HG03457 (cell line): ENCODE measurements around the gene NUAK2.
"Not testable (repeated sequence)": the region's sequence is repeated elsewhere in the genome, so short reads cannot be mapped to it uniquely, and the experiment has no call there.

Source experiments
- ATAC-seq: cut with Tn5 transposase; IDR thresholded peaks from one replicate; pipeline ENCODE4 v1.9.1; 2021; ENCODE audit warnings: moderate number of reproducible peaks; ENCODE audit not compliant: unreplicated experiment

NUAK2 gene

DNA sequence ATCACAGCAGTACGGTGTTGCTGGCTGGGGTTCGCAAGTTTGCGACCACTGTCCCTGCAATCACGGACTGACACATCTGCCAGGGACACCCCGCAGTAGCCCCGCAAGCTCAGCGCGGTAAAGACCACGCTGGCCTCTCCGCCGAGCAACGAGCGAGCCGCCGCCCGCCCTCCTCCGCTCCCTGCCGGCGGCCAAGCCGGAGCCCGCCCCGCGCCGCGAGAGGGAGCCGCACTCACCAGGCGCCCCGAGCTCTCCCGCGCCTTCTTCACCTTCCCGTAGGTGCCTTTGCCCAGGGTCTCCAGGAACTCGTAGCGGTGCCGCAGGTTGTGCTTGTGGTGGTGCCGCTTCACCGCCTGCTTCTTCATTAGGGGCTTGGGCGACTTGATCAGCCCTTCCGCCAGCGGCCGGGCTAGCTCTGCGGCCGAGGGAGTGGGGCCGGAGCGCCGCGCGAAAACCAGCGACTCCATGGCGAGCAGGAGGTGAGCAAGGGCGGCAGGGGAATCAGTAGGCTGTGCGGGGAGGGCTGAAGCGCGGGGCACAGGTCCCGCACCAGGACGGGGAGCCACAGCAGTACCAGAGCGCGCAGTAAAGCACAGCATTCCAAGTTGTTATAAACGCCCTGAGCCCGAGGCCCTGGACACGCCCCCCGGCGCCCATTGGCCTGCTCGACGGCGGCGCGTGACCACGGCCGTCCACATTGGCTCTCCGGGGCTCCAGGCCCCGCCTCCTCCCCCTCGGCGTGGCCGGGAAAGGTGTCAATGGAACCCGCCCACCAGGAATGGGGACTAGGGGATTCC, at the start of gene NUAK2:
Gene NUAK2 (minus strand): TSS at position 584 of the 797 bp plus-strand sequence. CDS start 117 bp downstream, at position 467.
- no peak for ATAC-seq

- ATAC-seq = no peak
These were observed 49.2 kb upstream of the NUAK2 start for GRCh38 chr1:205370780-205371179.

GRCh38 chr1:205369701-205370123, 48.2 kb upstream of the NUAK2 start:
- no peak for ATAC-seq

GRCh38 chr1:205368478-205368877, 46.9 kb upstream of the NUAK2 start:
- ATAC-seq = no peak

DNA sequence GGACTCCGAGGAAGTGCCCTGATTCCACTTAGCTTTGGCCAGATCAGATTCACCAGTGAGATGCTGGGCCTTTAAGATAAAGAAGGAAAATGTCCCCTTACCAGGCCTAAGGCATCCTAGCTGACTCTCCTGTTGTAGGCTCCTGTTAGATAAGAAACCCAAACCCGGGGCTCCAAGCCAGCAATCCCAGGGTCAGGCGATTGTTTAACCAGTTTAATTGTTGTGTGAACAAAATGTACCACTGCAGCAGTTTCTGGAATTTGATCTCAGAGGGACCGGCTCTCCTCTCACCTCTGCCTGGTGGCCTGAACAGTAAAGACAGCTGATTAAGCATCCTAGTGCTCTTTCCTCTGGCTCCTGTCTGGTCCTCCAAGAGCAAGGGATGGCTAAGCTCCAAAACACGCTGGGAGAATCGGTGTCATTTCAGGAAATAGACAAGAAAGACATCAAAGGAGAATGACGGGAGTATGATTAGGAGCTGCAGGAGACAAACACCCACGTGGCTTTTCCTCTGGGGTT, 44.5 kb upstream of the NUAK2 start:
- no peak for ATAC-seq

DNA sequence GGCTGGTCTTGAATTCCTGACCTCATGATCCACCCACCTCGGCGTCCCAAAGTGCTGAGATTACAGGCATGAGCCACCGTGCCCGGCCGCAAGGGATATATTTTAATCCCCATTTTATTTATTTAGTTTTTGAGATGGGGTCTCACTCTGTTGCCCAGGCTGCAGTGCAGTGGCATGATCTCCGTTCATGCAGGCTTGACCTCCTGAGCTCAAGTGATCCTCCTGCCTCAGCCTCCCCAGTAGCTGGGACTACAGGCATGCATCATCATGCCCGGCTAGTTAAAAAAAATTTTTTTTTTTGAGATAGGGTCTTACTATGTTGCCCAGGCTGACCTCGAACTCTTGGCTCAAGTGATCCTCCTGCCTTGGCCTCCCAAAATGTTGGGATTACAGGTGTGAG, 43.5 kb upstream of the NUAK2 start:
- ATAC-seq = not testable (repeated sequence)

DNA sequence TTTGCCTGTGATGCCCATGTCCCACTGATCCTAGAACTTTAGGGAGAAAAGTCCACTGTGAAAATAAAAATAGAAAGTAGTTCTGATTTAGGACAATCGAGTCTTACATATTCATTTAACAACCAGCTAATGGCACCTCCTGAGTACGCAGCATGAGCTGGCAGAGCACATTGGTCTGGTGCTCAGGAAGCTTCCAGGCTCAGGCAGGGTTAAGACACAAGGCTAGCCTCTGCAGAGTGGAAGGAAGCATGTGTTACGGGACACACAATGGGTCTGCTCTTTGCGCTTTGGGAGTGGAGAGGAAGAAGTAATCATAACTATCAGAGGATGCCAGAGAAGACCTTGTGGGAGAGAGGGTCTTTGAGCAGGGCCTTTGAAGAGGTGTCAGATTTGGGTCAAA, 39.3 kb upstream of the NUAK2 start:
- no peak for ATAC-seq

DNA sequence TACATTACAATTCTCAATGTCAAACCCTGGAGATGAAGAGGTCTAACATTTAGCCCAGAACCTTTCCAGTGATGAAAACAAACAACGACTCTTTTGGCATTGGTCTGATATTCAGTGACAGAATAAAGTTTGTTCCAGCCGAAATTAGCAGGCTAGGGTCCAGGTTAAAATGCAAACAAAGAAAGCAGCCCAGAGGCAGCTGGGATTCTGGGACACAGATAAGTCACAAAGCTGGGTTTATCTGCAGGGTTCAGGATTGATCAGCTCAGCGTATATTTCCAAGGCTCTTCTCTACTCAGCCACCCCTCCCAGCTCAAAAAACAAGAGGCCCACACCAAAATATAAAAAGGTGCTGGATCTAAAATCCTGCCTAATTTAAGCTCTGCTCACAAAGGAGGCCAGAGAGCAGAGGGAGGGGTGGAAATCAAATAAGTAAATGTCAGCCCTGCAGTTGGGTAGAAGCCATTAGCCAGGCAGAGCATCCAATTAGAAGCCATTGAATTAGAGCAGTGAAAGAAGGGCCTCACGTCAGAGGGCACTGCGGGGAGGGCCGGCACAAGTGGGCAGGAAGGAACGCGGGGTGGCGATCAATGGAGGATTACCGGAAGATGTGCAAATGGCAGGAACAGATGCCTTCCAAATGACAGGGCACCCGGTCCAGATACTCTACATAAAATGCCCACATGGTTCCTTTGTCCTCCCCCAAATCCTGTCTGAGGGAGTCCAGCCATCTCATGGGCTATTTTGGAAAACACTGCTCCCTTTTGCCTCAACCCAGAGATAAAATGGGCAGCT, 38.4 kb upstream of the NUAK2 start:
- ATAC-seq = no peak

- ATAC-seq = no peak
These were observed 37.0 kb upstream of the NUAK2 start for GRCh38 chr1:205358579-205358978.

DNA sequence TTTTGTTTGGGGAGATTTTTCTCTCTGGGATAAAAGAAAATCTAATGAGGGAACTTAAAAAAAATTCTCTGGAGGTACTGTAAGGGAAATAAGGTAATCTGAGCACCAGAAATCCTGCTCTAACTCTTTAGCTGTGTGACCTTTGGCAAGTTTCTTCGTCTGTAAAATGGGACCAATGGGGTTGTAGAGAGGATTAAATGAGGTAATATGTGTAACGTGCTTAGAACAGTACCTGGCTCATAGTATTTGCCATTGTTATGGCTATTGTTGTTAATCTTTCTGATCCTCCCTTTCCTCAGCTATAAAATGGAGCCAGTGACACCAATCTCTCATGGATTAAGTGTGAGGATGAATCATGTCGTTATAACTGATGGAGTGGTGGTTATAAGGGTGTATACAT, 36.0 kb upstream of the NUAK2 start:
- no peak for ATAC-seq

DNA sequence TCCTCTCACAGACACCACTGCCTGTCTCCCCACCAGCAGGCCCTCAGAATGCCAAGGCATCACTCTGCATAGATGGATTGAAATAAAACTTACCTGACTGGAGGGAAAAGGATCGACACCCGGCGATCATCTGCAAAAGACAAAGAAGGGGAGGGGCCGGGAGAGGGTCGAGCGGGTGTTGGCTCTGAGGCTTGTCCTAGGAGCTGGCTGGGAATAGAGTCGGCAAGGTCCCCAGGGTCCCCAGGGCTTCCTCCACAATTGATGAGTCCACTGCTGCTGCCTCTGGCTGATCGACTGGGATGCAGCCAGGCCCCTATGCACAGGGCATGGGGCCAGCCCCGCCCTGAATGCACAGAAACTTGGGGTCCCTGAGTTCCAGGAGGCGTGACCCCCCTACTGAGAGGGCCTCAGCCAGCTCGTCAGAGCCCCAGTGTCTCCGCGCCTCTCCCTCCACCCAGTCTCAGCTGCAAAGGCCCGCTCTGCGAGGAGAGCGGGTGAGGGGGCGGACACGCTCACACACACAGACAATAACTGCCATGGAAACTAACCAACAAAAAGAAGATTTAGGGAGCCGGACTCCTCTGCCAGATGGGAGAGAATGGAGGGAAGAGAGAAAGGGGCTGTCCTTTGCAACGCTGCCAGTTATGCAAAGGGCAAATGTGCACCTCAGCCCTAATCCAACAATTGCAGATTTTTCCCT, 35.0 kb upstream of the NUAK2 start, which contains the start of gene KLHDC8A:
Gene KLHDC8A (minus strand): TSS at position 483 of the 700 bp plus-strand sequence. CDS start 13,318 bp downstream, outside the sequence.
- no peak for ATAC-seq

DNA sequence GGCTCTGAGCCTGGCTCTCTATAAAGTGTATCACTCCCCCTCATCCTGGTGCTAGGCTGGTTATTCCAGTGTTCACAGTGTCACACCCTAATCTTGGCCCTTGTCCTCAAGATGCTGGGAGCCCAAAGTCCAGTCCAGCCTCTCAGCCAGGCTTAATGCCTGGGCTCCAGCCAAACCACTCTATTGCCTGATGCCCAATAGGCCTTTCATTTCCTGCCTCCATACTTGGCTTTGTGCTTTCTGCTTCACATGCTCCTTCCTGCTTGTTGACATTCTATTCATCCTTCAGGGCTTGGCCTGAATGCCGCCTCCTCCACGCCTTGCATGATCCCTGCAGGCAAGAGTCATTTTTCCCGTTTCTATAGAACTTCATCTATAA, 33.5 kb upstream of the NUAK2 start:
- ATAC-seq = no peak

- no peak for ATAC-seq
These were observed 32.9 kb upstream of the NUAK2 start for GRCh38 chr1:205354259-205355074.

- no peak for ATAC-seq
These were observed 32.1 kb upstream of the NUAK2 start for GRCh38 chr1:205353612-205354011.

GRCh38 chr1:205353191-205353590, 31.6 kb upstream of the NUAK2 start:
- no peak for ATAC-seq

DNA sequence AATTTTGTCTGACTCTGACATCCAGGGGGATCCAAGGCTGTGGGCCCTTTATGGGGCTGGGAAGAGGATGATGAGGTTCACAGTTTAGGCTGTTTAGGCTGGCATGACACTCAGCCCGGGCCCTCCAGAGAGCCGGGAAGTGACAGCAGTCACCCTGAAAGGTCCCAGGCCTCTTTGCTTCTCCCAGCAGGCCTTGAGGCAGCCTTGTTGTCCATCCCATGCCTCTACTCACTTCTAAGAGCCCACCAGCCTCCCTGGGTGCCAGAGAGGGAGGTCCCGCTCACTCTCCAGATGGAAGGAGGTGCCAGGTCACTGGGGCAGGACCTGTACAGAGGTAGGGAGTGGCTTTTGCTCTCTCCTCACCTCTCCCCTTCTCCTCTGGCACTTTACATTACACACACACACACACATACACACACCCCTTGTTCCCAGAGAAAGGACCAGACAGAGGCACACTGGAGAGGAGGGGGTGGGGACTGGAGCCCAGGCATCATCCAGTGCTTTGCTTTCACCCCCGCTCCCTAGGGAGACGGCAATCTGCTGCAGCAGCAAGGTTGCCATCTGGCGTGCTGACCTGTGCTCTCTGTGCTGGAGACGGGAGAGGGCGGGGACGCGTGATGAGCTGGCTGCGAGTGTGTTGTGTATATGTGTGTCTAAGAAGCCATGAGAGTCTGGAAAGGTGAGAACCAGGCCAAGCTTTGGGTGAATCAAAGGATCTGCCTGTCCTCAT, 30.6 kb upstream of the NUAK2 start:
- no peak for ATAC-seq

- ATAC-seq = no peak
These were observed 29.2 kb upstream of the NUAK2 start for GRCh38 chr1:205350691-205351141.

GRCh38 chr1:205350124-205350523, 28.6 kb upstream of the NUAK2 start:
- ATAC-seq = no peak
